ENCODE measurements around the gene MYL12A. TPM values are rescaled to one million over a fixed set of nuclear protein-coding genes. Genes with fewer than 3 reads are reported as not detected.
A peak's percentile ranks its signal among the peaks of the same experiment; 100 is the strongest.

Gene MYL12A
- total RNA-seq, 2 experiments from 2014 or later: 316 to 321 TPM

- no peak for DNase-seq
- peak overlapping the region; percentile 83 for H3K4me3 Mint-ChIP-seq
- peaks cover 23% of the 10 kb centered on the region for H3K4me1 Mint-ChIP-seq
- peaks cover 44% of the 10 kb centered on the region for H3K36me3 Mint-ChIP-seq
- H3K27me3 Mint-ChIP-seq: no peaks in the 10 kb centered on the region
- H3K27ac Mint-ChIP-seq: no peak overlapping the region
- peaks cover 14% of the 10 kb centered on the region for H3K9me3 Mint-ChIP-seq
Observed at GRCh38 chr18:3245185-3245564, 2.4 kb upstream of the MYL12A start.

GRCh38 chr18:3245853-3246634 lies 1.6 kb upstream of the MYL12A start:
- Mint-ChIP-seq H3K36me3 (peaks cover 40% of the 10 kb centered on the region), H3K4me3 (peak overlapping the region; percentile 83), H3K4me1 (peaks cover 28% of the 10 kb centered on the region), H3K9me3 (peaks cover 7% of the 10 kb centered on the region), H3K27me3 (no peaks in the 10 kb centered on the region), H3K27ac (peak overlapping the region; percentile 92)
- DNase-seq: peak; percentile 86

GRCh38 chr18:3246635-3247239 lies 864 bp upstream of the MYL12A start:
- Mint-ChIP-seq H3K4me1 (peaks cover 34% of the 10 kb centered on the region), H3K4me3 (peak overlapping the region; percentile 83), H3K9me3 (peaks cover 6% of the 10 kb centered on the region), H3K27ac (peak overlapping the region; percentile 92), H3K27me3 (no peaks in the 10 kb centered on the region), H3K36me3 (peaks cover 33% of the 10 kb centered on the region)
- DNase-seq: no peak

- Mint-ChIP-seq H3K27me3 (no peaks in the 10 kb centered on the region), H3K27ac (peak overlapping the region; percentile 92), H3K36me3 (peaks cover 30% of the 10 kb centered on the region), H3K4me3 (peak overlapping the region; percentile 83), H3K4me1 (peaks cover 47% of the 10 kb centered on the region), H3K9me3 (no peaks in the 10 kb centered on the region)
- DNase-seq: no peak
Observed at GRCh38 chr18:3248062-3248657, 559 bp downstream of the MYL12A start.

GRCh38 chr18:3248658-3249359 lies 1.2 kb downstream of the MYL12A start:
- DNase-seq: no peak
- peak overlapping the region; percentile 83 for H3K4me3 Mint-ChIP-seq
- peak overlapping the region; percentile 92 for H3K27ac Mint-ChIP-seq
- peaks cover 36% of the 10 kb centered on the region for H3K36me3 Mint-ChIP-seq
- no peaks in the 10 kb centered on the region for H3K9me3 Mint-ChIP-seq
- H3K27me3 Mint-ChIP-seq: no peaks in the 10 kb centered on the region
- peaks cover 53% of the 10 kb centered on the region for H3K4me1 Mint-ChIP-seq

GRCh38 chr18:3250237-3251107 lies 2.9 kb downstream of the MYL12A start:
- H3K27ac Mint-ChIP-seq: peak overlapping the region; percentile 90
- peaks cover 48% of the 10 kb centered on the region for H3K36me3 Mint-ChIP-seq
- no peaks in the 10 kb centered on the region for H3K9me3 Mint-ChIP-seq
- peak overlapping the region; percentile 83 for H3K4me3 Mint-ChIP-seq
- H3K27me3 Mint-ChIP-seq: no peaks in the 10 kb centered on the region
- H3K4me1 Mint-ChIP-seq: peaks cover 54% of the 10 kb centered on the region
- DNase-seq: no peak

- peaks cover 55% of the 10 kb centered on the region for H3K4me1 Mint-ChIP-seq
- H3K9me3 Mint-ChIP-seq: no peaks in the 10 kb centered on the region
- H3K27me3 Mint-ChIP-seq: no peaks in the 10 kb centered on the region
- peak overlapping the region; percentile 80 for H3K27ac Mint-ChIP-seq
- peaks cover 55% of the 10 kb centered on the region for H3K36me3 Mint-ChIP-seq
- H3K4me3 Mint-ChIP-seq: peak overlapping the region; percentile 63
- DNase-seq: no peak
Observed at GRCh38 chr18:3251249-3251962, 3.8 kb downstream of the MYL12A start.

- H3K4me1 Mint-ChIP-seq: peaks cover 58% of the 10 kb centered on the region
- H3K9me3 Mint-ChIP-seq: no peaks in the 10 kb centered on the region
- H3K27me3 Mint-ChIP-seq: no peaks in the 10 kb centered on the region
- peak overlapping the region; percentile 80 for H3K27ac Mint-ChIP-seq
- no peak for DNase-seq
- H3K4me3 Mint-ChIP-seq: peak overlapping the region; percentile 63
- H3K36me3 Mint-ChIP-seq: peaks cover 59% of the 10 kb centered on the region
Observed at GRCh38 chr18:3251963-3252277, 4.3 kb downstream of the MYL12A start.

GRCh38 chr18:3252843-3253242 lies 5.2 kb downstream of the MYL12A start:
- Mint-ChIP-seq H3K27me3 (no peaks in the 10 kb centered on the region), H3K27ac (peak overlapping the region; percentile 74), H3K4me3 (no peak overlapping the region), H3K36me3 (peaks cover 69% of the 10 kb centered on the region), H3K9me3 (no peaks in the 10 kb centered on the region), H3K4me1 (peaks cover 66% of the 10 kb centered on the region)
- no peak for DNase-seq

- Mint-ChIP-seq H3K27ac (peak overlapping the region; percentile 77), H3K36me3 (peaks cover 64% of the 10 kb centered on the region), H3K4me3 (no peak overlapping the region), H3K27me3 (no peaks in the 10 kb centered on the region), H3K4me1 (peaks cover 77% of the 10 kb centered on the region), H3K9me3 (no peaks in the 10 kb centered on the region)
- DNase-seq: no peak
Observed at GRCh38 chr18:3254725-3255124, 7.1 kb downstream of the MYL12A start.

- Mint-ChIP-seq H3K36me3 (peaks cover 58% of the 10 kb centered on the region), H3K9me3 (no peaks in the 10 kb centered on the region), H3K4me3 (no peak overlapping the region), H3K27ac (peak overlapping the region; percentile 77), H3K4me1 (peaks cover 76% of the 10 kb centered on the region), H3K27me3 (no peaks in the 10 kb centered on the region)
- no peak for DNase-seq
Observed at GRCh38 chr18:3255611-3256165, 8.1 kb downstream of the MYL12A start.

- no peaks in the 10 kb centered on the region for H3K9me3 Mint-ChIP-seq
- H3K4me1 Mint-ChIP-seq: peaks cover 71% of the 10 kb centered on the region
- no peak for DNase-seq
- peaks cover 58% of the 10 kb centered on the region for H3K36me3 Mint-ChIP-seq
- no peak overlapping the region for H3K4me3 Mint-ChIP-seq
- H3K27me3 Mint-ChIP-seq: no peaks in the 10 kb centered on the region
- H3K27ac Mint-ChIP-seq: peak overlapping the region; percentile 80
Observed at GRCh38 chr18:3256693-3257626, 9.4 kb downstream of the MYL12A start.

- no peak for DNase-seq
- H3K4me3 Mint-ChIP-seq: no peak overlapping the region
Observed at GRCh38 chr18:3257627-3258120, 10.1 kb downstream of the MYL12A start.

More at GRCh38 chr18:3257627-3258120, 10.1 kb downstream of the MYL12A start:
- no peaks in the 10 kb centered on the region for H3K9me3 Mint-ChIP-seq
- H3K36me3 Mint-ChIP-seq: peaks cover 59% of the 10 kb centered on the region
- peaks cover 65% of the 10 kb centered on the region for H3K4me1 Mint-ChIP-seq
- peak overlapping the region; percentile 34 for H3K27ac Mint-ChIP-seq
- H3K27me3 Mint-ChIP-seq: no peaks in the 10 kb centered on the region

Data from activated naive CD8-positive, alpha-beta T cell treated with anti-CD3 and anti-CD28 coated beads for 36 hours (primary cell).